HG02610 (cell line): ENCODE data around the gene OR2A25.
"Not testable (repeated sequence)": the region's sequence is repeated elsewhere in the genome, so short reads cannot be mapped to it uniquely, and the experiment has no call there.

Experiments
- ATAC-seq: cut with Tn5 transposase; IDR thresholded peaks from one replicate; pipeline ENCODE4 v1.9.1; 2021; ENCODE audit warnings: mild to moderate bottlenecking, moderate library complexity; ENCODE audit not compliant: unreplicated experiment

The OR2A25 gene, protein sequence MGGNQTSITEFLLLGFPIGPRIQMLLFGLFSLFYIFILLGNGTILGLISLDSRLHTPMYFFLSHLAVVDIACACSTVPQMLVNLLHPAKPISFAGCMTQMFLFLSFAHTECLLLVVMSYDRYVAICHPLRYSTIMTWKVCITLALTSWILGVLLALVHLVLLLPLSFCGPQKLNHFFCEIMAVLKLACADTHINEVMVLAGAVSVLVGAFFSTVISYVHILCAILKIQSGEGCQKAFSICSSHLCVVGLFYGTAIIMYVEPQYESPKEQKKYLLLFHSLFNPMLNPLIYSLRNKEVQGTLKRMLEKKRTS

DNA sequence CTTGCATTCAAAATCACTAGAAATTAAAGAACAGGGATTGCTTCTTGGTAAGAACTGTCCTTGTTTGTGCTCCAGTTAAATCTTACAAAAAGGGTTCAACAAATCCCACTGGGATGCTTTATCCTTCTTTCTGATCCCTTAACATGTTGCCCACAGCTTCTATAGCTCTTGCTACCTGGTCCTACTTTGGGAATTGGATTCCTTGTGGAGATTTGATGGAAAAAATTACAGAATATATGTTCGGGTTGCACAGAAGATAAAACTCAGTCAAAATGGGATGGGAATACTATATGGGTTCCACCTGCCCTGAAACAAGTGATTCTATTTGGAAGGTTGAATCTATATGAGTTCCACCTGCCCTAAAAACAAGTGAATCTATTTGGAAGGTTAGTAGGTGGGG lies at the start of gene OR2A25:
Gene OR2A25, plus strand, starts transcription at position 301 of the 400 bp plus-strand sequence. CDS start 4,409 bp downstream, outside the sequence.
- no peak for ATAC-seq

- no peak for ATAC-seq
These were observed 49.3 kb upstream of the OR2A25 start for GRCh38 chr7:144020340-144020739.

- no peak for ATAC-seq
These were observed 47.4 kb upstream of the OR2A25 start for GRCh38 chr7:144022169-144022568.

DNA sequence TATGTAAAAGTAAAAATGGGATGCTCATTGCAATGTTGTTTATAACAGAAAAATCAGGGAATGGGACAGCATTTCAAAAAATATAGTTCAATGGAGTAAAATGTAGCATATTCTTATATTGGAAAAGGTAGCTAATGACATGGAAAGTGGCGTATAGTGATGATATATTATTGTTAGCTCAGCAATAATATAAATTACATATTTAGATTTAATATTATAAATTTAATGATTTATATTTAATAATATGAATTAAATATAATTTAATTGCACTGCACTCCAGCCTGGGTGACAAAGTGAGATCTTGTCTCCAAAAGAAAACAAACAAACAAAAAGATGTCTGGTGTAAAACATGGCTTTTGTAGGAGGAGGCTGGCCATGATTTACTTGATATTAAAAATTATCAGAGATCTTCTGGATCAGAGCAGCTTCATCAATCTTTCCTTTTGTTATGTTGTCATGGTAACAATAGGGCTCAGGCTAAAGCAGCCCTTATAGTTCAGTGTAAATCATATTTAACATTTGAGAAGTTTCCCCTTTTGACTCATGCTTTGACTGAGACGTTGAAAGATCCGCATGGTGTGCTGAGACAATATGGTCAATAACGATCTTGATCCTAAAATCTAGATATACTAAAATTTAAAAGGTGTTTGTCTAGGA lies 46.3 kb upstream of the OR2A25 start:
- ATAC-seq: no peak

DNA sequence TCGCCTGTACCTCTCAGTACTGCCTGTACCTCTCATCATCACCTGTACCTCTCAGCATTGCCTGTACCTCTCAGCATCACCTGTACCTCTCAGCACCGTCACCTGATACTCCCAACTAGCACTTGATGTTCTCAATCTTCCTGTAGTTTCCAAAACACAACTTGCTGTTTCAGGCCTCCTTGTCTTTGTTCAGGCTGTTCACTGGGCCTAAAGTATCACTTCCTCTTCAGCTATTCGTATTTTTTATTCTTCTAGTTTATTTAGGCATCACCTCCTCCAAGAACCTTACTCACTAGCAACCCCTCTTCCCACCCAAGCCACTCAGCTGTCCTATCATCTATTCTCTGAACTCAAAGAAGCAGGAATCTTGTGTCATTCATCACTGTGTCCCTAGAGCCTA lies 45.4 kb upstream of the OR2A25 start:
- no peak for ATAC-seq

DNA sequence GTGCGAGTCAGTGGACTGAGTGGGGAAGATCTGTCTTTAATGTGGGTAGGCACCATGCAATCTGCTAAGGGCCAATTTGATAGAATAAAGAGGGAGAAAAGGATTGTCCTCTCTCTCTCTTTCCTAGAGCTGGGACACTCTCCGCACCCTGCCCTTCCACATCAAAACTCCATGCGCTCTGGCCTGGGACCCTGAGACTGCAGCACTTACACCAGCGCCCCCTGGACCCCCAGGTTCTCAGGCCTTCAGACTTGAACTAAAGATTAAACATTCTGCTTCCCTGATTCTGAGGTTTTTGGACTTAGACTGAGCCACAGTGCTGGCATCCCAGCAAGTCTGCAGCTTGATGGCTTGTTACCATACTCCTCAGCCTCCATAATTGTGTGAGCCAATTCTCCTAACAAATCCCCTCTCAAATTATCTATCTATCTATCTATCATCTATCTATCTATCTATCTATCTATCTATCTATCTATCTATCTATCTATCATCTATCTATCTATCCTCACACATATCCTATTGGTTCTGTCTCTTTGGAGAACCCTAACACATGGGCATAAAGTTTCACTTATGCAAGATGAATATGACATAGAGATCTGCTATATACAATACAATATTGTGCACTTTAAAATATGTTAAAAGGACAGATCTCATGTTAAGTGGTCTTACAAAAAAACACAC lies 43.3 kb upstream of the OR2A25 start:
- no peak for ATAC-seq

GRCh38 chr7:144027070-144027469 lies 42.5 kb upstream of the OR2A25 start:
- no peak for ATAC-seq

- ATAC-seq: peak; percentile 68
These were observed 41.6 kb upstream of the OR2A25 start for GRCh38 chr7:144027974-144028373.

DNA sequence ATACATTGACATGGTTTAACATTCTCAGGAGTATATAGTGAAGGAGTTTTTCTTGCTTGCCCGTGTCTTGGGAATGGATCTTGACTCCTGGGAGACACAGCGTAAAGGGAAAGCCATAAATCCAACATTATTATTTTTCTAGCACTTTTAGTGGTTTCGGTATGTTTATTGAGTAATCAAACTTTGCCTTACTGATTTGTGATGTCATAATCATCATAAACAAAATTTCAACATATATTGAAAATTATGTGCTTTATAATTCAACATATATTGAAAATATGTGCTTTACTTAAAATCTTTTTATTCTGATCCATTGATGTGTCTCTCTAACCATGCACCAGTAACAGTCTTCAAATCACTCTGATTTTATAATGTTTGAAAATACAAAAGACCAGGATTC lies 41.1 kb upstream of the OR2A25 start:
- no peak for ATAC-seq

DNA sequence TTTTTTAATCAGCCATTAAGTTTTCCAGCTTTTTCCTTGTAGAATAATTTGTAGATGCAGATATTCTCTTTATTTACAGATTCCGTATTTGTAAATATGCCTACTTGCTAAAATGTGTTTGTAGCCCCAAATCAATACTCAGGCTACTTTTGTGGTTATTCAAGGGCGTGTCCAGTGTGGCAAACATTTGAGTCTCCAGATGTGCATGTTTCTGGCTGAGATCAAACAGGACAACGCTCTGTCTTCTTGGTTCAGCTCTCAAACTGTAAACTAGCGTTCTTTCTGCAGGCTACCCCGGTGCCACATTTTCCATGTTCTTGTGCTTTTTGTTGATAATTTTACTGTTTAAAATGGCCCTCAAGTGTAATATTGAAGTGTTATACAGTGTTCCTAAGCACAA lies 37.1 kb upstream of the OR2A25 start:
- ATAC-seq: no peak

GRCh38 chr7:144032985-144033709 lies 36.5 kb upstream of the OR2A25 start:
- ATAC-seq: no peak

- ATAC-seq: no peak
These were observed 34.2 kb upstream of the OR2A25 start for GRCh38 chr7:144035385-144035784.

DNA sequence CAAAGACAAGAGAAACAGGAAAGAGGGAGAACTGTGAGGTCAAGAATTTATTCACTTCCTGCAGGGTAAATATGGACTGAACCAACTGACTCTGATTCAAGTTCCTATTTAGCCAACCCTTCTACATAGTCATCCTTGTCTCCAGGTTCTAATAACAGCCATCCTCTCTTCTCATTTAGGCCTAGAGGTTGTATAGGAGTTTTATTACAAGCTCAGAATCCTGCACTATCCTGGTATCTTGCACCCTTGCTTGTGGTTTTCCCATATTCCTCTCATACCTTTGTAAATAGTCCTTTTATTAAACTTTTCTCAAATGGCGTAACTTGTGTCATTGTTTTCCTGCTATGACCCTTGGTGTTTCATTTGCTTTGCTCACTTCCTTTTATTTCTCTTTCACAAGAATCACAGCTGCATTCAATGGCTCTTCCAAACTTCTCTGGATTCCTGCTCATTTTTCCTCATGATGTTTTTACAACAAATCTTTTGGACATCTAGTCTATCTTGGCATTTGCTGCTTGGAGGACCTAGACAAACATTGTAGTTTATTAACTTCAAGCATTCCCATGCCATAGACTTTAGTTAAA lies 33.2 kb upstream of the OR2A25 start:
- no peak for ATAC-seq

- ATAC-seq: no peak
These were observed 32.1 kb upstream of the OR2A25 start for GRCh38 chr7:144037414-144038035.

- ATAC-seq: no peak
These were observed 30.7 kb upstream of the OR2A25 start for GRCh38 chr7:144038887-144039286.

- no peak for ATAC-seq
These were observed 21.0 kb upstream of the OR2A25 start, which contains the start of gene OR2A5 for GRCh38 chr7:144048648-144049047. OR2A5 (plus strand) TSS chr7:144048948; CDS start chr7:144050402, 1,454 bp downstream.

GRCh38 chr7:144049491-144049890 lies 20.1 kb upstream of the OR2A25 start:
- ATAC-seq: no peak

DNA sequence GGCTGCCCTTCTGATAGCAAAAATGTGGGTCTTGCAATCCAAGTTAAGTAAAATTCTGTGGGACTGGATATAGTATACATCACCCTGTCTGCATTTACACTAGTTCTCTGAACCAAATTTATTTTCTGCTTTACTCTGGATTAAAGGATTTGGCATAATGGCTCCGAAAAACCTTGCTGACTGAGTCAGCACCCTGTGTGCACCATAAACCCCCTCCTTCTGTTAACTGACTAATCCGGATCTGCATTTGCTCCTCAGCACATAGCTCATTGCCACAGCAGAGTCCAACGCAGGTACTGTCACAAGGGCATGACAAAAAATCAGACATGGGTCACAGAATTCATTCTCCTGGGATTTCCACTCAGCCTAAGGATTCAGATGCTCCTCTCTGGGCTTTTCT lies 19.5 kb upstream of the OR2A25 start:
- ATAC-seq: no peak

DNA sequence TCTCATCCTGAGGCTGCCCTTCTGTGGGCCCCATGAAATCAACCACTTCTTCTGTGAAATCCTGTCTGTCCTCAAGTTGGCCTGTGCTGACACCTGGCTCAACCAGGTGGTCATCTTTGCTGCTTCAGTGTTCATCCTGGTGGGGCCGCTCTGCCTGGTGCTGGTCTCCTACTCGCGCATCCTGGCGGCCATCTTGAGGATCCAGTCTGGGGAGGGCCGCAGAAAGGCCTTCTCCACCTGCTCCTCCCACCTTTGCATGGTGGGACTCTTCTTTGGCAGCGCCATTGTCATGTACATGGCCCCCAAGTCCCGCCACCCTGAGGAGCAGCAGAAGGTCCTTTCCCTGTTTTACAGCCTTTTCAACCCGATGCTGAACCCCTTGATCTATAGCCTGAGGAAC lies 18.7 kb upstream of the OR2A25 start:
- ATAC-seq: not testable (repeated sequence)

- no peak for ATAC-seq
These were observed 11.7 kb upstream of the OR2A25 start for GRCh38 chr7:144057954-144058353.
